Glomerular visceral epithelial cell (primary cell): ENCODE measurements around the gene PDCD4.
A peak's percentile ranks its signal among the peaks of the same experiment; 100 is the strongest.

ENCODE experiments used
- DNase-seq: peaks from one replicate; pipeline ENCODE4 v3.0.0-alpha.2; 2016; ENCODE audit errors: extremely low spot score

PDCD4 gene

GRCh38 chr10:110871298-110872084, at the start of gene PDCD4:
Gene PDCD4, plus strand, starts transcription at chr10:110871928. Its CDS starts 4,100 bp downstream, at chr10:110876028.
- peak; percentile 98 for DNase-seq

- DNase-seq = no peak
These were observed 49.6 kb upstream of the PDCD4 start for GRCh38 chr10:110822035-110822711.

GRCh38 chr10:110822712-110823311, 48.9 kb upstream of the PDCD4 start:
- DNase-seq = no peak

GRCh38 chr10:110824152-110824441, 47.6 kb upstream of the PDCD4 start:
- no peak for DNase-seq

GRCh38 chr10:110824660-110825059, 47.1 kb upstream of the PDCD4 start:
- DNase-seq = no peak

- DNase-seq = no peak
These were observed 46.2 kb upstream of the PDCD4 start for GRCh38 chr10:110825508-110825907.

- DNase-seq = no peak
These were observed 44.3 kb upstream of the PDCD4 start for GRCh38 chr10:110827410-110827809.

GRCh38 chr10:110827875-110828274, 43.9 kb upstream of the PDCD4 start:
- no peak for DNase-seq

GRCh38 chr10:110828525-110828924, 43.2 kb upstream of the PDCD4 start:
- no peak for DNase-seq

- DNase-seq = no peak
These were observed 41.9 kb upstream of the PDCD4 start for GRCh38 chr10:110829721-110830410.

- no peak for DNase-seq
These were observed 38.3 kb upstream of the PDCD4 start for GRCh38 chr10:110833234-110833940.

- no peak for DNase-seq
These were observed 37.6 kb upstream of the PDCD4 start for GRCh38 chr10:110833941-110834628.

GRCh38 chr10:110834629-110835301, 37.0 kb upstream of the PDCD4 start:
- no peak for DNase-seq

- no peak for DNase-seq
These were observed 35.9 kb upstream of the PDCD4 start for GRCh38 chr10:110835841-110836240.

GRCh38 chr10:110836706-110837105, 35.0 kb upstream of the PDCD4 start:
- no peak for DNase-seq

- DNase-seq = no peak
These were observed 34.1 kb upstream of the PDCD4 start for GRCh38 chr10:110837418-110838171.

- DNase-seq = no peak
These were observed 31.4 kb upstream of the PDCD4 start for GRCh38 chr10:110840225-110840922.

- DNase-seq = no peak
These were observed 30.8 kb upstream of the PDCD4 start for GRCh38 chr10:110840923-110841428.

GRCh38 chr10:110841767-110842267, 29.9 kb upstream of the PDCD4 start:
- DNase-seq = no peak
